Globus pallidus (tissue), 1 donor: Measurements from ENCODE around the gene LSMEM2.
"Not testable (repeated sequence)": the region's sequence is repeated elsewhere in the genome, so short reads cannot be mapped to it uniquely, and the experiment has no call there.

Source experiments
- DNase-seq: peaks from one replicate; pipeline ENCODE4 v3.0.0-alpha.2; 2015; ENCODE audit warnings: low spot score

The LSMEM2 gene

DNA sequence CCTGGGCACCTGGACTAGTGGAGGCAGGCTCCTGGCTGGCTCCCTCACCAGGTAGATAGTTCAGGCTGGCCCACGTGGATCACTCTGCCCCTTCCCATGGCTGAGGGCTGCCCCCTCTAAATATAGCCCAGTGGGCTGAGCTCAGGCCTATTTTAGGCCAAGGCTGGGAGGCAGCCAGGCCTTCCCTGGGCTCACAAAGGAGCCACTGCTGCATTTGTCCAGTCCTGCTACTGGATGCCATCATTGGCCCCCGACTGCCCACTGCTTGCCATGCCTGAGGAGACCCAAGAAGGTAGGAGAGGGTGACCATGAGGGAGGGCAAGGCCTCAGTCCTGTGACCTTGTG, at the start of gene LSMEM2:
Gene LSMEM2 (plus strand): TSS at position 208 of the 345 bp plus-strand sequence. CDS start 27 bp downstream, at position 235.
- DNase-seq = peak; percentile 68

DNA sequence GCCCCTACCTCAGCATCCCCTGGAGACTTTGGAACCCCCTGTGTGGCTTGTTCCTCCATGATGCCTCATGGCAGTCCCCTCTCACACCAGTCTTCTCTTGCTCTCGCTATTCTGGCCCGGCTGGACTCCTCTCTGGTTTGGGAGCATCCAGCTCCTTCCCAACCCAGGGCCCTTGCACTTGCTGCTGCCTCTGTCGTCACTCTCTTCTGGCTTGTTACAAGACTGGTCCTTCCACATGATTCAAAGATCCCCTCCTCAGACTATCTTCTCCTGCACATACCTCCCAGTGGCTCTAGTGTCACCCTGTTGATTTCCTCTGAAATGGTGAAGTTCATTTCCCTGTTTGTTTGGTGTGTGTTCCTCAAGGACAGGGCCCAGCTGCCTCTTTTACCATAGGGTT, 49.4 kb upstream of the LSMEM2 start:
- DNase-seq = no peak

DNA sequence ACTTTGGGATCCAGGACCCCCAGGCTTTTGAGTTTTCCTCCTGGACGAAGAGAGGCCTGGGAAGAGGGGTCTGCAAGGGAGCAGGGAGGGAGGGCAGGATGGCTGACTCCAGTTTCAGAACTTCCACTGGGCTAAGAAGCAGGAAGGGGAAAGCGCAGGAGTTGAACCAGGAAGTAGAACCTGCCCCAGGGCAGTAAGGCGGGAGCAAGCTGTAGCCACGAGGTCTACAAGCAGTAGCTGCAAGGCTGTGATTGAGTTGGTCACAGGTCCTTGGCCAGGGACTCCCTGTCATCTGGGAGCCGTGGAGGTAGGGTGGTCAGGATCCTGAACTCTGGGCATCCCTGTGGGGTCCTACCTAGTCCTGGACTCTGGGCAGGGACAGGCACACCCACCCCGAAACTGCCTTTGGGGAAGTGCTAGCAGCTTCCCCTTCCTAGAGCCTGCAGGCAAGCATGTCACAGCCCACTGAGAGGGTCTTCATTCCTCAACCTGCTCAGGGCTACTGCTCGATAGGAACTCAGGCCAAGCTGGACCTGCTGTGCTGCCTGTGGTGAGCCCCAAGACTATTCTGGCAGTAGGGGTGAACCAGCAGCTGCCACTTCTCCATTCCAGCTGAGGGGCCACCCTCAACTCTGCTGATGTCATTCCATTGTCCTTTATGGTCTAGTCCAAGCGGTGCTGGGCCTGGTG, 48.6 kb upstream of the LSMEM2 start:
- peak; percentile 42 for DNase-seq

DNA sequence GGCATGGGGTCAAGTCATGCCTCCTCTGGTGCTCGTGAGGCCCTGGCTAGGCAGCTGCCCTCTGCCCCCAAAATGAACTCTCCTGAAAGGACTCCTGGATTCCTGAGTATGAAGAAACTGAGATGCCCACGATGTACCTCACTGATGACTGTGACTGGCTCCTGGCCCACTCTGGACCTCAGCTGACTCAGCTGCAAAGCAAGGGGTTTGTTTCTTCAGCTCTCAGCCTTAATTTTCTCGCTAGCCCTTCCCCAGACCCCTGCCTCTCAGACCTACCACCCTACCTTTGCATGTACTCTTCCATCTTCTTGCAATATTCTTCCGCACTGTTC, 48.1 kb upstream of the LSMEM2 start:
- DNase-seq = no peak

DNA sequence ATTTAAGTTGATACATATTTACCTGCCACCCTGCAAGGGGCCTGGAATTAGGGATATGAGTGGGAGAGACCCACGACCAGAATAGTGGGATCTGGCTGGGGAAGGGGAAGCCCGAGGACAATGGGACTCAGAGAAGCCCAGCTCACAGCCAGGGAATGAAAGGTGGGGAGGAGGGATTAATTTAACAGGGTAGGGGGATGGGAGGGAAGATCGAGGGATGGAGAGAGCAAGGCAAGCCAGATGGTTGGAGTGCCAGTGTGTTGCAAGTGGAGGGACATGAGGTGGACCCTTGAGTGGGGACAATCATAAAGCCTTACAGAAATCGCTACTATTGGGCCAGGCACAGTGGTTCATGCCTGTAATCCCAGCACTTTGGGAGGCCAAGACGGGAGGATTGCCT, 47.3 kb upstream of the LSMEM2 start:
- no peak for DNase-seq

DNA sequence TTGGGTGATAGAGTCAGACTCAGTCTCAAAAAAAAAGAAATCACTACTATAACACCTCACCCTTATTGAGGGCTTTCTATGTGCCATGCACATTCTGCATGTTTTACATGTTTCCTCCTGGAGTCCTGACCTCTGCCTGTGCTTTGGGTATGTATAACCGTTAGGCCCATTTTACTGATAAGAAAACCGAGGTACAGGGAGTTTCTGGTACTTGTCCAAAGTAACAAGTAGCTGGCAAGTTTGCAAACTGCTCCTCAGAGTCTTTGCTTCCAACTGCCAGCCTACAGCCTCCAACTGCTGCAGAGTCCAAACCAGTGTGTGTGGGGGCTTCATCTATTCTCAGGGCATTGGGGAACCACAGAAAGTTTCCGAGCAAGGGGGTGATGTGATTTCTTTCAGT, 46.6 kb upstream of the LSMEM2 start:
- no peak for DNase-seq

DNA sequence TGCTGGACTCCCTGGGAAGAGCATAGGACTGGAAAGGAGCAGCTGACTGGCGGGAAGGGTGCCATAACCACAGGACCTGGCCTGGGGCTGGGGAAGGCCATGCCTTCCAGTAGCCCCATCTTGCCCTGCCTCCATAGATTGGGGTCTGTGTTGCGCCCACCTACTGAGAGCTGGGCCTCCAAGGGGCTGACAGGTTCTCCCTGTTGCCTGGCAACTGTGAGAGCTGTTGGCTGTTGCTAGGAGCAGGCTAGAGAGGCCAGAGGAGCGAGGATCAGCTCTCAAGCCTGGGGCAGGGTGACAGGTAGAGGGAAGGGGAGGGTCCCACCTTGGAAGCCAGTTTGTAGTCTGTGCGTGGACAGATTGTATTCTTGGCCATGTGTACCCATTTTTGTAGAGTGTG, 45.7 kb upstream of the LSMEM2 start:
- no peak for DNase-seq

DNA sequence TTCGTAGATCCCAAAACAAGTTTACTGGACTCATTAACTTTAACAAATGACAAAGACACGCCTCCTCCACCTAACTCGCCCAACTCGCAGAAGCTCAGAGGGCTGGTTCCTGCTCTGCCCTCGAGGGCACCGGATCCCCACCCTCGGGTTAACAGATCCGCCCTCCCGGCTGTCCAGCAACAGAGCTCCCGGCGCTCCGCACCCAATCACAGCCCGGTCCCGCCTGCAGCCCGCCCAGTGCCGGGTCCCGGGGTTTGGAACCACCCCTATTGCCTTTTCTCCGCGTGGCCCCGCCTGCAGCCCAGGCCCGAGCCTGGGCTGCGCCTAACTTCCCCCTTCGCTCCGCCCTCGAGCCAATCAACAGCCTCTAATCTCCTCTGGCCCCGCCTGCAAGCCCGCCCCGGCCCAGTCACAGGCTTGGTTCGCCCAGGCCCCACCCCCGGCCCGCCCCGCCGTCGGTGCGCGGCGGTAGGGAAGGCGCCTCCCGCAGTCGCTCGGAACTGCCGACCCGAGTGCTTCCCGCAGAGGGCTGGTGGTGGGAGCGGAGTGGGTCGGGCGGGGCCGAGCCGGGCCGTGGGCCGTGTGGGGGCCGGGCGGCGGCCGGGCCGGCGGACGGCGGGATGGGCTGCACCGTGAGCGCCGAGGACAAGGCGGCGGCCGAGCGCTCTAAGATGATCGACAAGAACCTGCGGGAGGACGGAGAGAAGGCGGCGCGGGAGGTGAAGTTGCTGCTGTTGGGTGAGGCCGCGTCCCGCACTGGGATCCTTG, 43.0 kb upstream of the LSMEM2 start, which contains the start of gene GNAI2:
Gene GNAI2 (plus strand): TSS at position 489 of the 768 bp plus-strand sequence. CDS start 132 bp downstream, at position 621.
- DNase-seq = peak; percentile 100

DNA sequence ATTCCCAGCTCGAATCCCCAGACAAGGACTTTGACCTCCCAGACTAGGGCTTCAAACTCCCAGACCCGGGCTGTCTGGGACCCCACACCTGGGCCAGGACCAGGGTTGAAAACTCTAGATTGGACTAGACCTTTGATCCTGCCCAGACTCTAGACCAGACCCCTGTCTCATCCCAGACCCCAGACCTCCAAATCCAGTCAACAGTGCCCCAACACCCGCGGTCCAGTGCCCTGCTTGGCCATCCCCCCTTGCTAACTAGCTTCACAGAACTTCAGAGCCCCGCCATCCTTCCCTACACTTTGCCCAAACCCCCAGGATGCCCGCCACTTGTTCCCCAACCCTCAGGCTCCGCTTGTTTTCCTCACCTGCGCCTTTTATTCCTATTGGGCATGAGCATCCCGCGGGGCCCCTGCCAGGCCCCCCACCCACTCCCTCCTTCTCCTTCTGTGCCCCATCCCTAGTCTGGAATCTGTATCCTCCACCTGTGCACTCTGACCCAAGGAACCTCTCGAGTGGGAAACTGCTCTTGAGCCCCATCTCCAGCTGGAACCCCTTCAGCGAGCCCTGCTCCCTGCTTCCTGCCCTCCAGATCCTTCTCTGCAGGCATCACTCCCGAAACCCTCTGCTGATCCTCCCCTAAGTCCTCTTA, 42.3 kb upstream of the LSMEM2 start:
- DNase-seq = no peak

DNA sequence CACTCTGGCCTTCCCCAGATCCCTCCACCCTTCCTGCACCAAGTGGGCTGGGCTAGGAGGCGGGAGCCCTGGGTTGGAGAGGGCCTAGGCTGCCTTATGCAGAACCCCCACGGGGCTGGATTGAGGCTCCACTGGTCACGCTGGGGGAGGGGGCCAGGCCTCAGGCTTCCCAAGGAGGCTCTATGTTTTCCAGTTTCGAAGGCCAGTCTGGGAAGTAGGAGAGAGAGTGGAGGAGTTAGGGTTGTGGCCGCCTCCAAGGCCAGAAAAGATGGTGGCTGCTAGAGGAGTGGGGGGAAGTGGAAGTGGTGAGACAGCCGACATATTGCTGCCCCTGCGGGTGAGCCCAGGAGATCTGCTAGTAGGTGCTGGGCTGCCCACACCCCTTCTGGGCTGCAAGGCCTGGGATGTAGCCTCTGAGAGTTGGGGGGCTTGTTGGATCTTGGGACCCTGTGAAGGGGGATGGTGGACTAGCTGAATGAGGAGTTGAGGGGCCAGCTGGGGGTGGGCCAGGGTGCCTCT, 41.7 kb upstream of the LSMEM2 start:
- no peak for DNase-seq

DNA sequence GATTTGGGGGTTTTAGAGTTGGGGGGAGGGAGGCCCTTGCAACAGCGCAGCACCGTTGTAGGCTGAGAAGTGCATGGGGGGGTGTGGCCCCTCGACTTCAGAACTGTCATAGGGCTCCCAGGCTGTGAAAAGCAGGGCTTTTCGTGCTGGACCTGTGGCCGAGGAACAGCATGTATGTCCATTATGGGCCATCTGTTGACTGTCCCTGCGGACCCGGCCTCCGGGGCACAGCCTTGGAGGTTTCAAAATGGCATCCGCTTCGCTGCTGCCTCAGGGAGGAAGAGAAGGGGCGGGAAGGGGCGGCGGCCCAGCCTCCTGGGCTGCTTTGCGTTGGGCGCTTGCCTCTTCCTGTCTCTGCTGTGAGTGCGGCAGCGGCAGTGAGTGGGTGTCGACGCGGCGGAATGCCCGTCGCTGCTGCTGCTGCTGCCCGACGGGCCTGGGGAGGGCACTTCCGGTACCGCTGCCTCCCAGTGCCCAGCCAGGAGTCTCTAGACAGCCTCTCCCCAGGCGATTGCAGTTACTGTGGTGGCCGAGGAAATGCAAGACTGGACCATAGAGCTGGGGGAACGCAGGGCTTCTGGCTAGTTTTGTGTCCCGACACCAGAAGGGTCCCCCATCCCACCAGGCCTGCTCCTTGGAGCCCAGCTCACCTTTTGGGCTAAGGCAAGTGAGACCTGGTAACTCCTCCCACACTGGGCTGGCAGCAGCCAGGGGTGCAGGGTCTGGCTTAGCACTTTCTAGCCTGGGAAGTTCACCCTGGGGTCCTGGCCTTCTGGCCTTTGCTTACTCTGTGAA, 40.9 kb upstream of the LSMEM2 start:
- no peak for DNase-seq

DNA sequence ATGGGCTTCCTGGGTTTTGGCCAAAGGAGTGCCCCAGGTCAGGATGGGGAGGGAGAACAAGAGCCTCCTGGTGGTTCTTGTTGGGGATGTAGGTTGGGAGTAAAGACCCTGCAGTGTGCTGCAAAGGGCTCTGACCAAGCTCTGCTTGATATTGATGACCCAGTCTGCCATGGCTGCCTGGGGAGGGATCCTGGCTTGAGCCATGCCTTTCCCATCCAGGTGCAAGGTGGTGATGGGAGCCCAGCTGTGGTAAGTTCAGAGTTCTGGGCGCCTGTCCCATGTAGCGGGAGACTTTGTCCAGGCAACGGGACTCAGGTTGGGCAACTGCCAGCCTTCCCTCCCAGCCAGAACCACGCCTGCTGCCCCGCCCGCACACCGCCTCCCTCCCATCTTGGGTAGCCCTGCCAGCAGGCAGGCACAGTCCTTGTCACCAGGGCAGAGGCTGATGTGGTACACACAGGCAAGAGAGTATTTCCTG, 40.3 kb upstream of the LSMEM2 start:
- no peak for DNase-seq

DNA sequence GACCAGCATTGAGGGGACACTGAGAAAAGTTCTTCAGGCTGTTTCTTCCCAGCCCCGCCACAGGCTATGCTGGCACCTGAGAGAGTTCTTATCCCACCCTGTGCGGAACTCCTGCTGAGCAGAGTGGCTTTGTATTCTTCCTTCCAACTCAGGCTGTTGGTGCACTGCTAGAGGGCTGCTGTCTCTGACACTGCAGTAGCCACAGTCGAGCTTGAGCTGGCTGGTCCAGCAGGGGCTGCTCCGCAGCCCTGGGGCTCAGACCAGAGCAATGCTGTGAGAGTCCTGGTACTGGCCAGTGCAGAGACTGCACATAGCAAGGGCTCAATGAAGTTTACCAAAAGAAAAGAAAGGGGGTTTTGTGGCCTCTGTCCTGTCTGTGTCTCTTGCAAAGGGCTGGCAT, 39.2 kb upstream of the LSMEM2 start:
- DNase-seq = no peak

DNA sequence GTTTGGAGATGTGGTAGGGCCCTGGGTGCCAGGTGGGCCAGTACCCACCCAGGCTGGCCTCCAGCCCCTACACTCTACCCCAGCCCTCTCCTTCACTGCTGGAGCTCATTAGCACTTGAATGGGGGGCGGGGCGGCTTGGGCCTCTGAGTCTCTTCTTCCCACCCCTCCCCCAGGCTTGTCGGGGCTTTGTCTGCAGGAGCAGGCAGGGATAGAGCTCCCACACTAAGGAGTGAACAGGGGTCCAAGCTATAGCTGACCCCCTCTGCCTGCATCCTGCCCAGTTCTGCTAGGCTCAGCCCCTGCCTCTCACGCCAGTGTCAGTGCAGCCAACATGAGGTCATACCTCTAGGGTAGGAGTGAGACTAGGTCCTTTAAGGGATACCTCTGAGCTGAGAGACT, 37.7 kb upstream of the LSMEM2 start:
- DNase-seq = no peak

DNA sequence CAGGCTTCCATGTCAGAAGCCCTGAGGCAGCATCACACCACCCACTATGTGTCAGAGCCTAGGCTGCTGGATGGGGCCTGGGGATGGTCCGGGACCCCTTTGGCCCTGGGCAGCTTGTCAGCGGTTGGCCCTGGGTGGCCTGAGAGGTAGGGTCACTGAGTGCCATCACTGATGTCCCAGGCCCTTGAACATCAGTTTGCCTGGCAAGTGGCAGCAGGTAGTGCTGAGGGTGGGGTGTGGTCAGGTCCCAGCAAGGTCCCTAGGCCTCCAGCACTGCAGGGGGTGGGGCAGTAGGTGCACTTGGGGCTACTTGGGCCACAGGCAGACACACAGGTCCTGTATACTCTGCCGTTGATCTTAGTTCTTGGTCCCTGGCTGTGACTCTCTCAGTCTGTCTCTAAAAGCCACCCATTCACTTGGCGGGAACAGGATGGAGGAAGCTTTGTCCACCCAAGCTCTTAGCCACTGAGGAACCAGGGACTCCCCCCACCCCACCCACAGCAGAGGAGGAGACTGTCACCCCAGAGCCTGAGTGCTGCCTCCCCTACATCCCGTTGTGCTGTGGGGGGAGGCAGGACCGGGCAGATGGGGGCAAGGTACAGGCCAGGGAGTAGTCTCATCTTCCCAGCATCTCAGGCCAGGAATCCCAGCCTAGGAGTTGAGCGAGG, 37.0 kb upstream of the LSMEM2 start:
- no peak for DNase-seq

DNA sequence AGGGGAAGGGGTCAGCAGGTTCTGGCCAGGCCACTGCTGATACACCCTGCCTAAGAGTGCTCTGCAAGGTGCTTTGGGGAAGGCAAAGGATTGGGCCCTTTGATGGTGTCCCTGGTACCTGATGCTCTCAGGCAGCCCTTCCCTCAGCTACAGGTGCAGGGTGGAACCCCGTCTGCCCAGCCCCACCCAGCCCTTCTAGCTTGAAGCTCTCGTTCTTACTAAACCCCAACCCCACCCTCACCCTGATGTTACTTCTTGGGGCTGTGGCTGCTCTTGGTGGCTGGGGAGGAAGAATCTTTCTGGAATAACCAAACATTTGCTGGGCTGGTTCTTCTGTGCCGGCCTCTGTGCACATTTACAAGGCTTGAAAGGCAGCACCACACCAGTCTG, 36.5 kb upstream of the LSMEM2 start:
- DNase-seq = no peak

DNA sequence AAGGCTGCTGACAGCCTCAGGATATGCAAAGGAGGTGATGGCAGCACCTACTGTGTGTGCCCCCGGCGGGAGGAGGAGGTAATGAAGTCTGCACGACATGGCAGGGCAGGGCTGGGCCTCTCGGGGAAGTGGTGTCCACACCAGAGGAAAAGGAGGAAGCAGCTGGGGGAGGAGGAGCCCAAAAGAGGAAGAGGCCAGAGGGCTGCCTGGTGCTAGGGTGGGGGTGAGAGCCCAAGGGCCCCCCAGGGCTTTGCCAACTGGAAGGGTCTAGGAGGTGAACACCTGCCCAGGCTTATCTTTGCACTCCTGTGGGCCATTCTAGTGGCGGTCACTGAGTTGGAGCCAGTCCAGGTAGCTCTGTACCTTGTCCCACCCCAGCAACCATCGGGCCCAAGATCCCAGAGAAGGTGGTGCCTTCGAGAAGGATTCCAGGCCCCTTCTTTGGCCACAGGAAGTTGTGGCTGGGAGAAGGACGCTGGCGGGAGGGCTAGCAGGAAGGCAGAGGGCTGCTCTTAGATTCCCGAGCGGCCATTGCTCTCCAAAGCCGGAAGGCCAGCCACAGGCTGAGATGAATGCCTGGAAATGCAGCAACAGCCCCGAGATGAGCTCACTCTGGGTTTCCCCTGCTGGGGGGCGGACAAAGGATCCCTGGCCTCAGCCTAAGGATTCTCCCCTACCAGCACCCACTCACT, 35.9 kb upstream of the LSMEM2 start:
- peak; percentile 55 for DNase-seq

DNA sequence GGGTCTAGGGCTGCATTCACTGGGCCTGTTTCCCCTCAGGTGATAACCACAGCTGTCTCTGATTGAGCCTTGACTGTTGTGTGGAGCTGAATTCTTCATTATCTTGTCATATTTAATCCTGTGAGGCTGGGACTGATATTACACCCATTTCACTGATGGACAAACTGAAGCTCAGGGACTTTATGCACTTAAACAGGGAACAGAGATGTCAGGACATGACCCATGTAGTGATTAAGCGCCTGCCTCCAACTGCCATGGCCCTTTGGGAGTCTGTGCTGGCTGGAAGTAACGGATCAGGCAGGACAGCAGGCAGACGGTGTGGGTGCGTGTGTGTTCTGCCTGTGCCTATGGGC, 35.4 kb upstream of the LSMEM2 start:
- no peak for DNase-seq

DNA sequence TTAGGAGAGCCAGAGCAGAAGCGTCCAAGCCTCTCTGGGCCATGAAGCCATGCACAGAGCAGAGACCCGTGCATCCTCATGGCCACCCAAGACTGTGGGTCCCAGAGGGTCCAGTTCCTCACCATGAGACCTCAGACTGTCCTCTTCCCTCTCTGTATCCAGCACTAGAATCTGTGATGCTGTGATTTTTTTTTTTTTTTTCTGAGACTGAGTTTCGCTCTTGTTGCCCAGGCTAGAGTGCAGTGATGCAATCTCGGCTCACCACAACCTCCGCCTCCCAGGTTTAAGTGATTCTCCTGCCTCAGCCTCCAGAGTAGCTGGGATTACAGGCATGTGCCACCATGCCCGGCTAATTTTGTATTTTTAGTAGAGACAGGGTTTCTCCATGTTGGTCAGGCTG, 34.1 kb upstream of the LSMEM2 start:
- not testable (repeated sequence) for DNase-seq

DNA sequence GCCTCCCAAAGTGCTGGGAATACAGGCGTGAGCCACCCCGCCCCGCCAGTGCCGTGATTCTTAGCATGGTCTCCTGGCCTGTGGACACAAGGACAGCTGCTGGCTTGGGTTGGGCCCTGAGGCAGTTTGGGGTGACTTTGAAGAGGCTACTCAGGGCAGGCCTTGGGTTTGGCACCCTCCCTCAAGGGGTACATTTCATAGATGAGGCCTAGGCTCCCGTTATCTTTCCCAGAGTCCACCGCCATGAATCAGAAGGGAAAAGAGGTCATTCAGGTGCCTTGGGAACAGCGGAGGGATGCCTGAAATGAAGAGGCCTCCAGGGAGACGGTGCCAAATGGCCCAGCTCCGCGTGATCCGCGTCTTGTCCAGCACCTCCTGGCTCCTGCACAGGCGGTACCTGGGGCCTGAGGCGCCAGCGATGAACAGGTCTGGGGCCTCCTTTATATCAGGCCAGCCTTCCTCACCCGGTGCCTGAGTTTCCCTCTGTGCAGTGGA, 33.6 kb upstream of the LSMEM2 start:
- DNase-seq = no peak
